ENCODE results near the gene S100A8.
A peak's percentile ranks its signal among the peaks of the same experiment; 100 is the strongest.
"Not testable (repeated sequence)": the region's sequence is repeated elsewhere in the genome, so short reads cannot be mapped to it uniquely, and the experiment has no call there.

S100A8 gene

GRCh38 chr1:153360592-153361479 is 30.0 kb downstream of the S100A8 start:
- DNase-seq = no peak

DNA sequence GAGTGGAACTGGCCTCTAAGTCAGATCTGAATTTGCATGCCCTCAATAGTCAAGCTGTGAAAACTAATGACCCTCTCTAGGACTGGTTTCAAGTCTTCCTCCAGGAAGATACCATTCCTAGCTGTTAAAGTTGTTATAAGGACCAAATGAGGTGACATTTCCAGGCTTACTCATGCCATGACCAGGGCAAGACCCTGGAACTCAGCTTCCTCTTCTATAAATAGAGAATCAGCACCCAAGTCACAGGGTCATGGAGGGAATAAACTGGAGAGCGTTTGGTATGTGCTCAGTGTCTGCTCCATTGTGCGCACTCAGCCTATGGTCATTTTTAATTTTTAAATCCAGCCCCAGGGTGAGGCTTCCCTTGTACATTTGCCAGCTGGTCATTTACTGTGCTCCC is 30.7 kb downstream of the S100A8 start:
- no peak for DNase-seq

GRCh38 chr1:153359241-153359640 is 31.6 kb downstream of the S100A8 start:
- DNase-seq = no peak

GRCh38 chr1:153358691-153358975 is 32.2 kb downstream of the S100A8 start:
- no peak for DNase-seq

DNA sequence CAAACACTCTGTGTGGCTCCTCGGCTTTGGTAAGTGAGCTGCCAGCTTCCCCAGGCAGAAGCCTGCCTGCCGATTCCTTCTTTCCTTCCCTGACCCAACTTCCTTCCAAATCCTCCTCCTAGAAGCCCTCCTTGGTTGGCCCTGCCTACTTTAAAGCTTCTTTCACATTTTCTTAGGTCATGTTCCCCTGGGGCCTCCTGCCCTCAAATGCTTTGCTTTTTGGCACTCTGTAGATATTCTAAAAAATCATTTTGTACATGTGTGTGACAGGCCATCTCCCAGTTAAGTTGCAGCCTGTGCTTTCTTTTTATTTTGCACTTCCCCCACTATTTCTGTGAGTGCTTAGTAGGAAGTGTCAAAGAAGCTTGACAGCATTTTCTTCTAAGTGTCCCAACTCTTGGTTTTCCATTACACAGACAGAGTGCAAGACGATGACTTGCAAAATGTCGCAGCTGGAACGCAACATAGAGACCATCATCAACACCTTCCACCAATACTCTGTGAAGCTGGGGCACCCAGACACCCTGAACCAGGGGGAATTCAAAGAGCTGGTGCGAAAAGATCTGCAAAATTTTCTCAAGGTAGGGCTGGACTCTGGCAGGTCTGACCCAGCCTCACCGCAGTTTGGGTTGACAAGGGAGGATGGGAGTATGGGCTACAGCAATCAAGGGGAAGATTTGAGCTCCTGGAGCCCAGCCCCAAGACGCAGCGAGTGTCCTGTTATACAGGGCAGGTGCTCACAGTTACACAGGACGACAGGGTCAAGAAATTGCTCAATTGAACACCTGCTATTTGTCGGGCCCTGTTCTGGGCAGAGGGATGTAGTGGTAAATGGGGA is 32.8 kb downstream of the S100A8 start, which contains the start of gene S100A9:
Gene S100A9 (plus strand): TSS at position 2 of the 838 bp plus-strand sequence. CDS start 430 bp downstream, at position 432.
- DNase-seq = no peak

DNA sequence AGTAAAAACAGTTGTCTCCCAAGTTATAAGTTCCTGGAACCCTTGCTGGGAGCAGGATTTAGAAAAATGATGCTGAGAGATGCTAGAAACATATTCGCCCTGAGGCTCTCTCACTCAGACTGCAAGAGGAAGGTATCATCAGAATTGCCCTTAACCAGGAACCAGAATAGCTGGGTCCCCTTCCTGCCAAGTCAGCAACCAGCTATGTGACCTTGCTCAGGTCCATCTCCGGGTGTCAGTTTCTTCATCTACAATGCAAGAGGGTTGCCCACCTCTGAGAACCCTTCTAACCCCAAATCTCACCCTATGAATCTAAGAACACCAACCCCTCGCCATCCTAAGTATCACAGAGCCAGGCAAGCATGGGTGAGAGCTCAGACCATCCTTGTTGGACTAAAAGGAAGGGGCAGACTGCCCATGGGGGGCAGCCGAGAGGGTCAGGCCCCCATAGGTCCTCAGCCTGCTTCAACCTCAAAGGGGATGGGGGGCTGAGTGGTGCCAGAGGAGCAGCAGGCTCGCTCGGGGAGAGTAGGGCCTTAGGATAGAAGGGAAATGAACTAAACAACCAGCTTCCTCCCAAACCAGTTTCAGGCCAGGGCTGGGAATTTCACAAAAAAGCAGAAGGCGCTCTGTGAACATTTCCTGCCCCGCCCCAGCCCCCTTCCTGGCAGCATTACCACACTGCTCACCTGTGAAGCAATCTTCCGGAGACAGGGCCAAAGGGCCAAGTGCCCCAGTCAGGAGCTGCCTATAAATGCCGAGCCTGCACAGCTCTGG is 33.6 kb downstream of the S100A8 start:
- DNase-seq = peak; percentile 23

DNA sequence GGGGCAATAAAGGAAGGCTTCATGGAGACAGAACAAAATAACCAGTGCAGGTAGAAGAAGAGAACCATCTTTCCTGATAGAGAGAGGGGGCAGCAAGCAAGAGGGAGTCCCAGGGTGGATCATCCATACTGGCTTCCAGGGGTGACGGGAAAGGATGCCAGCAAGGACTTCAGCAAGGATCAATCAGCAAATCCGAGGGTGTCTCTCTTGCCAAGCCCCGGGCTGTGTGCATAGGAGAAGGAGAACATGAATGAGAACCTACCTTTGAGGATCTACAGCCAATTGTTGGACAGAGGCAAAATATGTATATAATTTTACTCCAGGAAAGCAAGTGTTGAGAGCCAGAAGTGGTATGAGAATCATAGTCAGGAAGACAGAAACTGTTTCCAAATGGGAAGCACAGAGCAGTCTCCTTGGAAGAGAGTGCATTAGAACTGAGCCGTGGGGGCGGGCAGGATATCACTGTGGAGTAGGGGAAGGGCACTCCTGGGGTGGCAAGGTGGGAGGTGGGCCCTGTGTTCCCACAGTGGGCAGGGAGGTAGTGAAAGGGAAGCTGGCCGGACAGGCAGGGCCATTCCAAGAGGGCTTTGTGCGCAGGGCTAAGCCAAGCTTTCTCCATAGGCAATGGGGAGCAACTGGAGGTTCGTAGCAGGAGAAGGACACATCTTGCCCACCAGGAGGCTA is 34.3 kb downstream of the S100A8 start:
- DNase-seq = no peak

GRCh38 chr1:153355445-153356071 is 35.3 kb downstream of the S100A8 start:
- DNase-seq = peak; percentile 47

DNA sequence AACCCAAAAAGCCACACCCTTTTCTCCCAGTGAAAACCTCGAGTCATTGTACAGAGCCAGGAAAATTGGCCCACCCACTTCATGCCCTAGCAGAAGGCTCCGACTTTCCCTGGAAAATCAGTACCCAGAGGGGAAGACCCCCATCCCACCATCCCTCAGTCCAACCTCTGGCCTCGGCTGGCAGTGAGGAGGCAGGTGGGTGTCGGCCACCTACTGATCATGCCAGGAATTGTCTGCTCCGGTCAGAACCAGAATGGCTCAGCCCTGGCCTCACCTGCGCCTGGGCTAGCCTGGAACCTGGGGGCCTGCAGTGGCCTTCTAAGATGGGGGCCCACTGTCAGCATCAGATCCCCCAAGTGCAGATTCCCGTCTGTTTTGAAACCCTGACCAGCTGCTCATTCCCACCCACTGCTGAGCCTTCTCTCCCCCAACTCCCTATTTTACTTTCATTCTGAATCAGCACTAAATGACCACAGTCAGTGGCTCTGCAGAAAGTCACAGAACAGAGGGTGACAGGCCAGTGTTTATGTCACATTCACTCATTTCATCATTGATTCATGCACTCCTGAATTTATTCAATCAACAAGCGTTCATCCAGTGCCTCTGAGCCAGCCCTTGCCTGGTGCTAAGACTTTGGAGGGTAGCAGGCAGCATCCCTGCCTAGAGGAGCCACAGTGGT is 36.2 kb downstream of the S100A8 start:
- no peak for DNase-seq

GRCh38 chr1:153353226-153353947 is 37.5 kb downstream of the S100A8 start:
- DNase-seq = no peak

DNA sequence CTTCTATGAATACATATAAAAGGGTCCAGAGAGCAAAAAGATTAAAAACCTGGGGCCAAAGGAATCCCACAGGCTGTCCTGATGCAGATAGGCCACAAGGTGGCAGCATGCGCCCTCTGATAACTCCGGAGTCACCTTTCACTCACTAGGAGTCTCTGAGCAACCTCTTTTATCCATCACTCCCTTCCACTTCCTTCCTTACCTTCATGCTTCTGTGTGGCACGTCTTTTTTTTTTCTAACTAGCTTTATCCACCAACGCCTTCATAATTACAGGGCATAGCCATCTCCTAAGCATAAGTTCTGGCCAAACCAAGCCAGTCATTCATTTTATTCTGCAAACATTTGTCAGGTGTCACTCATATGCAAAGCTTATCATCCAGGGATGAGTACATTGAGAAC is 38.4 kb downstream of the S100A8 start:
- peak; percentile 65 for DNase-seq

- no peak for DNase-seq
These were observed 40.4 kb downstream of the S100A8 start for GRCh38 chr1:153350321-153350957.

GRCh38 chr1:153349363-153350320 is 41.2 kb downstream of the S100A8 start:
- DNase-seq = no peak

GRCh38 chr1:153348511-153349362 is 42.1 kb downstream of the S100A8 start, which contains the start of gene PGLYRP4:
Gene PGLYRP4 (minus strand): TSS chr1:153348841. CDS start chr1:153347932, 909 bp downstream.
- DNase-seq = no peak

DNA sequence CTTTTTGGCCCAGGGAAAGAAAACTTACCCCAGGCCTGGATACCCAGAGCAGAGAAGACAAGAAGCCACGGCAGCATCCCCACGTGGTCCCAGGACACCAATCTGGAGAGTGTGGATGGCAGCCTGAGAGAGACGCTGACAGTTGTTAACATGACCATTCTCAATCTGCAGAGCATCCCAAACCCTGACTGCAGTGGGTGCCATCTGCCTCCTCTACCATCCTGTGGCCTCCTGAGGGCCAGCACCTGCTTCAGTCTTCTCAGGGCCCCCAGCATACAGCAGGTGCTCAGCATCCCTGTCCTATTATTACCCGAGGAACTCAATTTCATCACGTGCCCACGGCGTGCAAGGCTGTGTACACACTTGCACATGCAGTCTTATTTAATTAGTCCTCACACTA is 43.0 kb downstream of the S100A8 start:
- no peak for DNase-seq

DNA sequence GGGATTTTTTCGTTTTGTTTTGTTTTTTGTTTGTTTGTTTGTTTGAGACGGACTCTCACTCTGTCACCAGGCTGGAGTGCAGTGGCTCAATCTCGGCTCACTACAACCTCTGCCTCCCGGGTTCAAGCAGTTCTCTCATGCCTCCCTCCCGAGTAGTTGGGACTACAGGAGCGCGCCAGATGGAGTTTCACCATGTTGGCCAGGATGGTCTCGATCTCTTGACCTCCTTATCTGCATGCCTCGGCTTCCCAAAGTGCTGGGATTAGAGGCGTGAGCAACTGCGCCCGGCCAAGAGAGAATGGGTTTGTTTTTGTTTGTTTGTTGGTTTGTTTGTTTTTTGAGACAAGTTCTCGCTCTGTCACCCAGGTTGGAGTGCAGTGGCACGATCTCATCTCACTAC is 43.8 kb downstream of the S100A8 start:
- DNase-seq = not testable (repeated sequence)

DNA sequence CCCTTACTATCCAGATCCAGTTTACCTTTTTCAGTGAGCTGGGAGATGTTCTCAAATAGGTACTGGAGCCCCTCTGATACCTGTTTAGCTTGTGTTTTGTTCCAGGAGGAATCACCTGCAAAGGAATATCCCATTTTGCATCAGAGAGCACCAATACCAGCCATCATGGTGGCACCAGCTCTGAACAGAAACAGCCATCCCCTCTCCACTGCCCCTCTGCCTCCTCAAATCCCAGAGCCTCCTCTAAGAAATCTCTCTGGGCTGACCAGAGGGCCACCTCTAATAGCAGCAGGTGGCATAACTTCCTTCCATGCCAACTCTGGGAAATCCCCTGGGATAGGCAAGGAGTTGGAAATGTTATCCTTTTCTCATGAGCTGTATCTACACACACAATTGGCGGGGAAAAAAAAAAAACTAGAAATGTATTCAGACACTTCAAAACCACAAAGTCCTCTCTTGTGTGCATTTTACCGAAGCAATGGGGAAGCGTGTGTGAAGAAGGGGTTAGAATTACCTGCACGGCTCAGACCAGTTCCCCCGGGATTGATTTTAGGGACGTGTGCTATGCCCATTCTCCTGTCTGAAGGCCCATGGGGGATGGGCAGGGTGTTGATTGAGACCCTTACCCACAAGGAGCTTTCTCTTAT is 44.7 kb downstream of the S100A8 start:
- DNase-seq = no peak

Measured in CD4-positive, alpha-beta T cell treated with Interleukin-17A for 1 hour (primary cell).